ENCODE measurements around the gene DHX38. TPM values are rescaled to one million over a fixed set of nuclear protein-coding genes. Genes with fewer than 3 reads are reported as not detected.

Gene DHX38
- total RNA-seq, 1 donor from 2014 or later = 38.7 TPM

GRCh38 chr16:72094266-72094610 is 591 bp downstream of the DHX38 start:
- no peak for DNase-seq
- TF ChIP-seq CTCF (IDR thresholded peaks at IDR 0.05; ENCODE audit: borderline replicate concordance) = no peak
- no peaks in the 10 kb centered on the region for H3K27me3 ChIP-seq (ENCODE audit: low read depth)
- no peaks in the 10 kb centered on the region for H3K9me3 ChIP-seq (replicated peaks)
- H3K27ac ChIP-seq (replicated peaks) = peak overlapping the region; percentile 91
- peaks cover 47% of the 10 kb centered on the region for H3K4me1 ChIP-seq
- H3K36me3 ChIP-seq = peaks cover 47% of the 10 kb centered on the region
- intact Hi-C loops (cut with micrococcal nuclease) = no loop called here
- H3K4me3 ChIP-seq = peak overlapping the region; percentile 85

GRCh38 chr16:72098936-72099335 is 5.3 kb downstream of the DHX38 start:
- Histone ChIP-seq H3K9me3 (replicated peaks) (no peaks in the 10 kb centered on the region), H3K36me3 (peaks cover 81% of the 10 kb centered on the region), H3K27ac (replicated peaks) (no peak overlapping the region), H3K4me3 (no peak overlapping the region), H3K4me1 (peaks cover 17% of the 10 kb centered on the region), H3K27me3 (ENCODE audit: low read depth) (no peaks in the 10 kb centered on the region)
- no peak for TF ChIP-seq CTCF (IDR thresholded peaks at IDR 0.05; ENCODE audit: borderline replicate concordance)
- intact Hi-C loops (cut with micrococcal nuclease) = no loop called here
- no peak for DNase-seq

GRCh38 chr16:72099377-72099818 is 5.8 kb downstream of the DHX38 start:
- Histone ChIP-seq H3K27me3 (ENCODE audit: low read depth) (no peaks in the 10 kb centered on the region), H3K27ac (replicated peaks) (no peak overlapping the region), H3K9me3 (replicated peaks) (no peaks in the 10 kb centered on the region), H3K4me3 (no peak overlapping the region), H3K4me1 (peaks cover 13% of the 10 kb centered on the region), H3K36me3 (peaks cover 85% of the 10 kb centered on the region)
- intact Hi-C loops (cut with micrococcal nuclease) = no loop called here
- no peak for DNase-seq
- TF ChIP-seq CTCF (IDR thresholded peaks at IDR 0.05; ENCODE audit: borderline replicate concordance) = peak; percentile 72

- H3K4me1 ChIP-seq = no peaks in the 10 kb centered on the region
- H3K9me3 ChIP-seq (replicated peaks) = no peaks in the 10 kb centered on the region
- H3K27ac ChIP-seq (replicated peaks) = no peak overlapping the region
- TF ChIP-seq CTCF (IDR thresholded peaks at IDR 0.05; ENCODE audit: borderline replicate concordance) = no peak
- H3K27me3 ChIP-seq (ENCODE audit: low read depth) = no peaks in the 10 kb centered on the region
- DNase-seq = no peak
- no peak overlapping the region for H3K4me3 ChIP-seq
- intact Hi-C loops (cut with micrococcal nuclease) = no loop called here
- peaks cover 100% of the 10 kb centered on the region for H3K36me3 ChIP-seq
These were observed 7.5 kb downstream of the DHX38 start for GRCh38 chr16:72101195-72101594.

- no peak for TF ChIP-seq CTCF (IDR thresholded peaks at IDR 0.05; ENCODE audit: borderline replicate concordance)
These were observed 11.3 kb downstream of the DHX38 start for GRCh38 chr16:72104905-72105304.

GRCh38 chr16:72105978-72106377 is 12.3 kb downstream of the DHX38 start:
- no peak for TF ChIP-seq CTCF (IDR thresholded peaks at IDR 0.05; ENCODE audit: borderline replicate concordance)
- H3K9me3 ChIP-seq (replicated peaks) = no peaks in the 10 kb centered on the region
- no peak overlapping the region for H3K4me3 ChIP-seq
- intact Hi-C loops (cut with micrococcal nuclease) = no loop called here
- no peaks in the 10 kb centered on the region for H3K4me1 ChIP-seq
- no peak for DNase-seq
- peaks cover 100% of the 10 kb centered on the region for H3K36me3 ChIP-seq
- no peaks in the 10 kb centered on the region for H3K27me3 ChIP-seq (ENCODE audit: low read depth)
- H3K27ac ChIP-seq (replicated peaks) = no peak overlapping the region

More at GRCh38 chr16:72104905-72105304, 11.3 kb downstream of the DHX38 start:
- no peaks in the 10 kb centered on the region for H3K4me1 ChIP-seq
- no peak overlapping the region for H3K27ac ChIP-seq (replicated peaks)
- no peaks in the 10 kb centered on the region for H3K27me3 ChIP-seq (ENCODE audit: low read depth)
- intact Hi-C loops (cut with micrococcal nuclease) = no loop called here
- H3K9me3 ChIP-seq (replicated peaks) = no peaks in the 10 kb centered on the region
- no peak for DNase-seq
- H3K4me3 ChIP-seq = no peak overlapping the region
- peaks cover 100% of the 10 kb centered on the region for H3K36me3 ChIP-seq
